K562 (cell line): ENCODE data around the gene KPNB1. TPM values are rescaled to one million over a fixed set of nuclear protein-coding genes. Genes with fewer than 3 reads are reported as not detected.

Experiments
- ATAC-seq: fragments of 200-7000 bp; cut with Tn5 transposase; 3 replicates; pipeline ENCODE4 v1.9.1; 2020; ENCODE audit warnings: moderate library complexity
- BruUV-seq: library from RNA; stranded (reverse); fragments of 400-500 nt; replicated peaks from 2 replicates; lab custom pipeline; 2021; lab: Mats Ljungman, UMichigan
- CTCF ChIA-PET: fragments of 300-600 bp; formaldehyde crosslinking; extraction: SDS; loops from one replicate; lab custom pipeline; 2021; ENCODE audit warnings: low intra/inter-chr PET ratio; lab: Yijun Ruan, JAX
- POLR2A ChIA-PET: fragments of 300-600, 350-650 bp; sonication (Branson Sonifier 250); formaldehyde crosslinking; extraction: SDS; loops from one replicate; lab custom pipeline; 2021; ENCODE audit warnings: antibody characterized with exemption, inconsistent platforms; lab: Yijun Ruan, JAX
- DNase-seq, 4 experiments: peaks; one replicate each; pipeline versions ENCODE4 v3.0.0 to v3.0.0-alpha.2; 2011 to 2018; ENCODE audit warnings: low spot score in 3 of 4, mixed read lengths in 3 of 4; ENCODE audit errors: extremely low read depth in 1 of 4
- FAIRE-seq: peaks from 2 replicates; lab custom pipeline; 2011; peaks lifted over from hg19 to GRCh38; lab: Jason Lieb, UNC
- H2AFZ ChIP-seq: 2 replicates; pipeline ENCODE4 v1.6.0; 2011; ENCODE audit warnings: low read depth, low read length, control low read depth, inconsistent platforms
- H3K27ac ChIP-seq: fragments of 200-600 bp; 3 replicates; pipeline ENCODE4 v1.8.0; 2011; ENCODE audit warnings: low read depth, mild to moderate bottlenecking, control low read depth, inconsistent platforms, low read length, moderate library complexity, mixed read lengths; ENCODE audit errors: extremely low read depth
- H3K27me3 ChIP-seq, 2 experiments: fragments of 300-600 bp in 1 of 2; 2 replicates in 1 of 2; 3 replicates in 1 of 2; pipeline versions ENCODE4 v1.6.0 to v1.8.0; 2011; ENCODE audit warnings: inconsistent platforms in 2 of 2, low read length in 2 of 2, mild to moderate bottlenecking in 1 of 2, mixed read lengths in 1 of 2, moderate library complexity in 1 of 2; ENCODE audit not compliant: control insufficient read depth in 2 of 2, insufficient read depth in 2 of 2
- H3K36me3 ChIP-seq: fragments of 300-600 bp; 3 replicates; pipeline ENCODE4 v1.8.0; 2011; ENCODE audit warnings: mild to moderate bottlenecking, low read length, inconsistent platforms; ENCODE audit not compliant: control insufficient read depth, insufficient read depth
- H3K4me1 ChIP-seq, 2 experiments: fragments of 200-600 bp in 1 of 2; replicated peaks in 1 of 2; 2 replicates in 1 of 2; 3 replicates in 1 of 2; pipeline versions ENCODE4 v1.5.1 to v1.8.0; 2011; ENCODE audit warnings: inconsistent platforms in 2 of 2, low read length in 2 of 2, mild to moderate bottlenecking in 1 of 2, mixed read lengths in 1 of 2, moderate library complexity in 1 of 2; ENCODE audit not compliant: control insufficient read depth in 2 of 2, insufficient read depth in 2 of 2
- H3K4me2 ChIP-seq: 2 replicates; pipeline ENCODE4 v1.6.1; 2011; ENCODE audit warnings: low read length, control low read depth, inconsistent platforms, mixed read lengths; ENCODE audit not compliant: insufficient read depth
- H3K4me3 ChIP-seq: fragments of 200-600 bp; sonication (generic), shearing (Covaris generic); 2 replicates; pipeline ENCODE4 v1.5.1; 2016; ENCODE audit warnings: control low read depth, inconsistent platforms
- H3K79me2 ChIP-seq: fragments of 200-600 bp; 3 replicates; pipeline ENCODE4 v1.8.0; 2011; ENCODE audit warnings: low read length, inconsistent platforms; ENCODE audit not compliant: control insufficient read depth, insufficient read depth
- H3K9ac ChIP-seq, 2 experiments: 2 replicates each; pipeline versions ENCODE4 v1.6.0 to v1.6.1; 2011; ENCODE audit warnings: low read depth in 2 of 2, low read length in 2 of 2, control low read depth in 1 of 2, inconsistent platforms in 1 of 2, mild to moderate bottlenecking in 1 of 2, mixed read lengths in 1 of 2; ENCODE audit not compliant: insufficient read depth in 1 of 2
- H3K9me1 ChIP-seq: one replicate; pipeline ENCODE4 v1.6.0; 2011; ENCODE audit warnings: inconsistent platforms, mild to moderate bottlenecking, low read length, moderate library complexity; ENCODE audit not compliant: control insufficient read depth, insufficient read depth
- H3K9me3 ChIP-seq: replicated peaks from 2 replicates; pipeline ENCODE4 v1.5.1; 2011; ENCODE audit warnings: low read depth, low read length, inconsistent platforms; ENCODE audit not compliant: control insufficient read depth, insufficient read depth
- H4K20me1 ChIP-seq: replicated peaks from 2 replicates; pipeline ENCODE4 v1.6.1; 2011; ENCODE audit warnings: low read length, inconsistent platforms, mixed read lengths; ENCODE audit not compliant: control insufficient read depth, insufficient read depth
- CEBPG ChIP-seq, 3 experiments: fragments of 200-800 bp in 1 of 3; sonication (Bioruptor generic) in 1 of 3; sonication (generic) in 1 of 3; formaldehyde crosslinking in 1 of 3; IDR thresholded peaks in 2 of 3; conservative IDR thresholded peaks in 1 of 3; 2 replicates each; pipeline versions ENCODE4 v1.6.1 to v1.8.0; 2016 to 2022; ENCODE audit warnings: missing compliant biosample characterization in 2 of 3, missing genetic modification characterization in 2 of 3, mild to moderate bottlenecking in 1 of 3, missing genetic modification reagents in 1 of 3
- POLR2AphosphoS5 ChIP-seq: IDR thresholded peaks from 2 replicates; pipeline ENCODE4 v1.6.1; 2011; ENCODE audit warnings: mild to moderate bottlenecking, low read depth, low read length, moderate library complexity; ENCODE audit not compliant: control insufficient read depth, insufficient read depth
- TEAD1 ChIP-seq, 2 experiments: fragments of 450-650 bp in 1 of 2; sonication (generic) in 1 of 2; formaldehyde crosslinking; IDR thresholded peaks; 2 replicates each; pipeline versions ENCODE4 v1.4.0 to v1.8.0; 2020 to 2022; ENCODE audit warnings: mild to moderate bottlenecking in 2 of 2, missing genetic modification reagents in 1 of 2
- ZNF274 ChIP-seq: IDR thresholded peaks from 2 replicates; pipeline ENCODE4 v1.6.1; 2011; ENCODE audit warnings: low read depth, mild to moderate bottlenecking, low read length, moderate library complexity, borderline replicate concordance
- ZNF277 ChIP-seq: fragments of 250-450 bp; sonication (Bioruptor Pico); IDR thresholded peaks from 2 replicates; pipeline ENCODE4 v1.8.0; 2022; ENCODE audit warnings: inconsistent platforms, mild to moderate bottlenecking, moderate library complexity, borderline replicate concordance
- WGBS: fragments of 100-300 bp; shearing (Covaris generic); methylation state at CpG from one replicate; pipeline ENCODE4 v1.1.6; 2016; ENCODE audit warnings: low coverage, mixed read lengths; ENCODE audit not compliant: insufficient coverage; ENCODE audit errors: missing lambda C conversion rate; 5-methylcytosine and 5-hydroxymethylcytosine counted together
- in situ Hi-C: fragments of 300-500 bp; cut with MboI; formaldehyde crosslinking; loops from 4 replicates; pipeline ENCODE4 v1.15.0; 2018; ENCODE audit warnings: inconsistent platforms, mixed read lengths
- intact Hi-C: fragments of 100-400 bp; cut with micrococcal nuclease; formaldehyde crosslinking; loops from 2 replicates; pipeline ENCODE4 v1.14.2; 2022
- polyA plus RNA-seq, 8 experiments: library from polyadenylated mRNA; depleted of rRNA in 4 of 8; stranded (reverse) in 5 of 8; unstranded in 3 of 8; fragments of >200 nt; fragmentation: Nextera tagmentation in 2 of 8; fragmentation: Illumina TruSeq in 1 of 8; extraction: Ambion mirVana in 2 of 8; extraction: Trizol in 1 of 8; gene quantifications; 2 replicates each; pipeline versions ENCODE4 v1.2.1 to v1.2.3, GENCODE V29; 2011 to 2014; ENCODE audit warnings: inconsistent platforms in 1 of 8, missing spikeins in 1 of 8
- total RNA-seq, 7 experiments: library from RNA; depleted of rRNA in 6 of 7; stranded (reverse); fragments of >200 nt in 6 of 7; fragmentation: Illumina TruSeq in 2 of 7; extraction: Trizol in 2 of 7; gene quantifications; 2 replicates each; pipeline versions ENCODE4 v1.2.1 to v1.2.3, GENCODE V29; 2011 to 2021; ENCODE audit warnings: low replicate concordance in 1 of 7

KPNB1 gene
- total and polyA plus RNA-seq, 9 of the 15 experiments (the other 6 are each of a cell fraction or from before 2014, with no cell fraction given), result 154 to 622 (median 354) TPM

- TF ChIP-seq CEBPG (CRISPR knock-in tag; IDR thresholded peaks at IDR 0.05), result no peak
- peak; percentile 11 to 55; a peak in 2 of 4 replicates for TF ChIP-seq CEBPG (tag; conservative IDR thresholded peaks at IDR 0.05 in 1 of 2, IDR thresholded peaks at IDR 0.05 in 1 of 2)
- no peak for TF ChIP-seq ZNF274
- no peak for TF ChIP-seq TEAD1 (CRISPR knock-in tag; IDR thresholded peaks at IDR 0.05)
These were observed 36.5 kb downstream of the KPNB1 start (continued) for GRCh38 chr17:47686276-47686635.

- Histone ChIP-seq H3K79me2 (no peaks in the 10 kb centered on the region), H3K4me2 (no peak overlapping the region), H3K9ac (no peak overlapping the region), H3K4me3 (no peak overlapping the region), H3K9me3 (no peaks in the 10 kb centered on the region), H3K27me3 (no peaks in the 10 kb centered on the region), H2AFZ (no peak overlapping the region), H3K27ac (no peak overlapping the region), H3K4me1 (no peaks in the 10 kb centered on the region; a peak in 1 of 5 replicates), H3K36me3 (peaks cover 43% of the 10 kb centered on the region), H3K9me1 (no peaks in the 10 kb centered on the region), H4K20me1 (no peaks in the 10 kb centered on the region; the same call in 1 of the 2 replicates)
- BruUV-seq, result no TSS peak
- 79% methylated on average over 7 of the region's 7 CpGs for WGBS
- no peak for TF ChIP-seq ZNF277 (CRISPR knock-in tag)
- TF ChIP-seq POLR2AphosphoS5, result 0 out of 2 replicates have a peak, but pooled peaks have one; percentile 12
- POLR2A ChIA-PET, result interaction anchor here (1.6 to 3.6 kb wide), 2 partner anchors 9 to 38 kb away, joined by 3 to 30 read pairs; no protein-coding TSS in a partner anchor
- ATAC-seq (no peak), DNase-seq (no peak), FAIRE-seq (no peak)
- CTCF ChIA-PET, result no interaction called here
- intact Hi-C loops (no loop called here), in situ Hi-C loops (no loop called here)
These were observed 37.1 kb downstream of the KPNB1 start for GRCh38 chr17:47686664-47687327.
